MM.1S (cell line): ENCODE results near the gene PLA2G4E.

Source experiments
- CTCF ChIP-seq: fragments of 300-600 bp; sonication (generic); IDR thresholded peaks from 2 replicates; pipeline ENCODE4 v1.5.1; 2016; ENCODE audit warnings: antibody characterized with exemption, low read length, mixed read lengths
- EZH2 ChIP-seq: fragments of 300-600 bp; sonication (generic); optimal IDR thresholded peaks from 2 replicates; pipeline ENCODE3; 2017; ENCODE audit warnings: low read depth, mild to moderate bottlenecking, antibody characterized with exemption, low read length, mixed read lengths
- EZH2phosphoT487 ChIP-seq: fragments of 300-600 bp; sonication (generic); IDR thresholded peaks from 2 replicates; pipeline ENCODE4 v1.6.1; 2018; ENCODE audit warnings: antibody characterized with exemption, low read length

- no peak for TF ChIP-seq CTCF
- TF ChIP-seq EZH2: no peak
- no peak for TF ChIP-seq EZH2phosphoT487
Observed at GRCh38 chr15:41966920-41967465, 53.8 kb downstream of the PLA2G4E start.
